Measurements from ENCODE around the gene WIF1.

DNA sequence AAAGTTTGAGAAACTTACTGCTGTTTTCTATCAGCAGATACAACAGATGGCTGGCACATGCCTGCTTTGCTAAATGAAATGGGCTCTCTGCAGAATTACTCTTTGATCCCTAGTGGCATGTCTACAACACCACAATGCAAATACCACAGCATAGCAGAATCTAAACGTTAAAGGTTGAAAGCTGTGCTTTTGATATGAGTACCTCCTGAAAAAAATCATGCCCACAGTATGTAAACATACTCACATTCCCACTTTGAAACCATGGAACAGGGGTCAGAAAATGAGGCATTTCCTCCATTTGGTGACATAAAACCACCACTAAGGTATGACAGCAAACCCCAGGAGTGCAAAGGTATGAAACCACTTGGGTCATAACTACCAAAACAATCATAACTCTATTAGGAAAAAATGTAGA lies 7.5 kb downstream of the WIF1 start:
- TF ChIP-seq, protein P1, sequence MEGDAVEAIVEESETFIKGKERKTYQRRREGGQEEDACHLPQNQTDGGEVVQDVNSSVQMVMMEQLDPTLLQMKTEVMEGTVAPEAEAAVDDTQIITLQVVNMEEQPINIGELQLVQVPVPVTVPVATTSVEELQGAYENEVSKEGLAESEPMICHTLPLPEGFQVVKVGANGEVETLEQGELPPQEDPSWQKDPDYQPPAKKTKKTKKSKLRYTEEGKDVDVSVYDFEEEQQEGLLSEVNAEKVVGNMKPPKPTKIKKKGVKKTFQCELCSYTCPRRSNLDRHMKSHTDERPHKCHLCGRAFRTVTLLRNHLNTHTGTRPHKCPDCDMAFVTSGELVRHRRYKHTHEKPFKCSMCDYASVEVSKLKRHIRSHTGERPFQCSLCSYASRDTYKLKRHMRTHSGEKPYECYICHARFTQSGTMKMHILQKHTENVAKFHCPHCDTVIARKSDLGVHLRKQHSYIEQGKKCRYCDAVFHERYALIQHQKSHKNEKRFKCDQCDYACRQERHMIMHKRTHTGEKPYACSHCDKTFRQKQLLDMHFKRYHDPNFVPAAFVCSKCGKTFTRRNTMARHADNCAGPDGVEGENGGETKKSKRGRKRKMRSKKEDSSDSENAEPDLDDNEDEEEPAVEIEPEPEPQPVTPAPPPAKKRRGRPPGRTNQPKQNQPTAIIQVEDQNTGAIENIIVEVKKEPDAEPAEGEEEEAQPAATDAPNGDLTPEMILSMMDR (IDR thresholded peaks at IDR 0.05), result no peak
- TF ChIP-seq POLR2A (IDR thresholded peaks at IDR 0.05), result no peak
- no peak for TF ChIP-seq EP300 (IDR thresholded peaks at IDR 0.05)

Data from stomach (tissue), 4 donors.